Lower lobe of right lung (tissue), 2 donors: ENCODE data around the gene MSANTD7. TPM values are rescaled to one million over a fixed set of nuclear protein-coding genes. Genes with fewer than 3 reads are reported as not detected.
"Not testable (repeated sequence)": the region's sequence is repeated elsewhere in the genome, so short reads cannot be mapped to it uniquely, and the experiment has no call there.

ENCODE experiments used
- ATAC-seq, 2 donors: fragments of 200-7000 bp; cut with Tn5 transposase; one replicate each; pipeline ENCODE4 v1.9.1; 2020 to 2022; ENCODE audit warnings: mild to moderate bottlenecking in 2 of 2, moderate library complexity in 2 of 2
- DNase-seq: peaks from one replicate; pipeline ENCODE4 v3.0.0-alpha.2; 2020
- H3K27ac ChIP-seq: fragments of 200-600 bp; one replicate; pipeline ENCODE4 v1.8.0; 2022
- H3K27me3 ChIP-seq: fragments of 200-600 bp; one replicate; pipeline ENCODE4 v1.8.0; 2022; ENCODE audit warnings: low read depth
- H3K36me3 ChIP-seq: fragments of 200-600 bp; one replicate; pipeline ENCODE4 v1.8.0; 2022; ENCODE audit warnings: mild to moderate bottlenecking
- H3K4me1 ChIP-seq: fragments of 200-600 bp; one replicate; pipeline ENCODE4 v1.8.0; 2022
- H3K4me3 ChIP-seq: fragments of 200-600 bp; one replicate; pipeline ENCODE4 v1.8.0; 2022; ENCODE audit warnings: mild to moderate bottlenecking
- H3K9me3 ChIP-seq: fragments of 200-600 bp; one replicate; pipeline ENCODE4 v1.8.0; 2022
- CTCF ChIP-seq: fragments of 200-600 bp; IDR thresholded peaks from one replicate; pipeline ENCODE4 v1.8.0; 2022; ENCODE audit warnings: antibody characterized with exemption, mild to moderate bottlenecking
- intact Hi-C: fragments of 100-400 bp; cut with DNase I; formaldehyde crosslinking; loops from one replicate; pipeline ENCODE4 v1.11.0; 2022
- total RNA-seq: library from RNA; stranded (reverse); fragmentation: NEBNext Ultra II Directional; extraction: Animal tissue kit (Norgen Biotek cat#: 25700); gene quantifications from one replicate; pipeline ENCODE4 v1.2.1, GENCODE V29; 2021
- donor health status: DM: no; HTN: yes; CAD: no; lungs with severe emphysema.

Gene MSANTD7
- total RNA-seq, 1 donor from 2014 or later = 8.0 TPM

GRCh38 chr10:14806318-14806717, 31.8 kb upstream of the MSANTD7 start:
- ATAC-seq = no peak
- TF ChIP-seq CTCF = no peak
- Histone ChIP-seq H3K4me3 (no peak overlapping the region), H3K27me3 (no peaks in the 10 kb centered on the region), H3K36me3 (no peaks in the 10 kb centered on the region), H3K9me3 (no peaks in the 10 kb centered on the region), H3K4me1 (no peaks in the 10 kb centered on the region), H3K27ac (no peak overlapping the region)
- intact Hi-C loops = no loop called here
- DNase-seq = no peak

- Histone ChIP-seq H3K27me3 (no peaks in the 10 kb centered on the region), H3K4me3 (no peak overlapping the region), H3K4me1 (no peaks in the 10 kb centered on the region), H3K36me3 (no peaks in the 10 kb centered on the region), H3K9me3 (no peaks in the 10 kb centered on the region), H3K27ac (no peak overlapping the region)
- no peak for TF ChIP-seq CTCF
- intact Hi-C loops = no loop called here
- ATAC-seq (no peak), DNase-seq (no peak)
These were observed 26.8 kb upstream of the MSANTD7 start for GRCh38 chr10:14810969-14811953.

- H3K4me1 ChIP-seq = no peaks in the 10 kb centered on the region
- ATAC-seq = no peak
- intact Hi-C loops = no loop called here
- H3K9me3 ChIP-seq = no peaks in the 10 kb centered on the region
- H3K27me3 ChIP-seq = no peaks in the 10 kb centered on the region
- TF ChIP-seq CTCF = no peak
- no peak overlapping the region for H3K4me3 ChIP-seq
- DNase-seq = no peak
- no peaks in the 10 kb centered on the region for H3K36me3 ChIP-seq
- no peak overlapping the region for H3K27ac ChIP-seq
These were observed 25.8 kb upstream of the MSANTD7 start for GRCh38 chr10:14812271-14812670.

GRCh38 chr10:14815681-14816080, 22.4 kb upstream of the MSANTD7 start:
- Histone ChIP-seq H3K27me3 (no peaks in the 10 kb centered on the region), H3K4me1 (no peaks in the 10 kb centered on the region), H3K27ac (no peak overlapping the region), H3K4me3 (no peak overlapping the region), H3K9me3 (no peaks in the 10 kb centered on the region), H3K36me3 (no peaks in the 10 kb centered on the region)
- ATAC-seq (no peak), DNase-seq (no peak)
- intact Hi-C loops = no loop called here
- TF ChIP-seq CTCF = no peak

- H3K4me1 ChIP-seq, H3K9me3 ChIP-seq, H3K36me3 ChIP-seq, DNase-seq, H3K4me3 ChIP-seq, H3K27me3 ChIP-seq, H3K27ac ChIP-seq, ATAC-seq, intact Hi-C loops: not testable (repeated sequence)
These were observed 21.4 kb upstream of the MSANTD7 start for GRCh38 chr10:14816717-14817116.
